ENCODE measurements around the gene ST8SIA5.

Gene ST8SIA5

DNA sequence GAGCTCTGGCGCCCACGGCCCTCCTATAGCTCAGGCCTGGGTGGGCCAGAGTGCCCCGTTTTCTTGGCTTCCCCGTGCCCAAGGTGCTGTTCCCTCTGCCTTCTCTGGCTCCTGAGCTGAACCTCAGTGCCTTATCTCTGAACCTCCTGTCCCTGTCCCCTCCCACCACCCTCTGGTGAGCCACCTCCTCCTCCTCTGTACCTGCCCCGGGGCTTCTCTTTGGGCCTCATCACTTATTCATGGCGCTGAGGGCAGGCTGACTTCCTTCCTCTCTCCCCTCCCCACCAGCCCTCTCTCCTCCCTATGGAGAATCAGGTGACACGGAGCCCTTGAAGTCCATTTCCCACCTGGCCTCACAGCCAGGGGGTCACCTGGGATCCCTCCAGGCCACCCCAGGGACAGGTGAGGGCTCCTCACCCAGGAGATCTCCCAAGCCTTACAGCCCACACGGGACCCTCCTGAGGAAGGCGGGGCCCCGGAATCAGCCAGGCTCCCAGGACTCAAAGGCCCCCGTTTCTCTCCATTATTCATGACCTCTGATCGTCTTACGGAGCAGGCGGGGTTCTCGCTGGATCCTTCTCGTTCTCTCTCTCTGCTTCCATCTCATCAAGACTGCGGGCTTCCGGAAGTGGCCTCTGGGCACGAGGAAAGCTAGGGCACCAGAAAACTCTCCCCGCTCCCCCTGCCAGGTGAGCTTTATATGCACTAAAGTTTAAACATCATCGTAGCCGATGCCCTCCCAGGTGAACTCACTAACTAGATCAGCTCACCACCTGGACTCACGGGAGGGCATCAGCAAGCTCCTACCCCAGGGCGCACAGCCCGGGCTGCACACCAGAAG lies 99.5 kb downstream of the ST8SIA5 start, which contains the start of gene LOXHD1:
TSS of gene LOXHD1 (minus strand) at position 106 of the 841 bp plus-strand sequence. CDS start 187 bp downstream, outside the sequence.
- H3K9ac ChIP-seq (ENCODE audit: low read depth, low read length) = peak within 1 kb of the TSS; percentile 64; the same call in 1 of the 2 replicates
- H3K4me1 ChIP-seq (ENCODE audit: insufficient read depth, low read length) = peaks cover 5% of the 10 kb centered on the region; the same call in 1 of the 2 replicates
- H3K9me3 ChIP-seq (ENCODE audit: control insufficient read depth, insufficient read depth, low read length) = no peaks in the 10 kb centered on the region
- H3K36me3 ChIP-seq (ENCODE audit: insufficient read depth, low read length) = no peaks in the 10 kb centered on the region

DNA sequence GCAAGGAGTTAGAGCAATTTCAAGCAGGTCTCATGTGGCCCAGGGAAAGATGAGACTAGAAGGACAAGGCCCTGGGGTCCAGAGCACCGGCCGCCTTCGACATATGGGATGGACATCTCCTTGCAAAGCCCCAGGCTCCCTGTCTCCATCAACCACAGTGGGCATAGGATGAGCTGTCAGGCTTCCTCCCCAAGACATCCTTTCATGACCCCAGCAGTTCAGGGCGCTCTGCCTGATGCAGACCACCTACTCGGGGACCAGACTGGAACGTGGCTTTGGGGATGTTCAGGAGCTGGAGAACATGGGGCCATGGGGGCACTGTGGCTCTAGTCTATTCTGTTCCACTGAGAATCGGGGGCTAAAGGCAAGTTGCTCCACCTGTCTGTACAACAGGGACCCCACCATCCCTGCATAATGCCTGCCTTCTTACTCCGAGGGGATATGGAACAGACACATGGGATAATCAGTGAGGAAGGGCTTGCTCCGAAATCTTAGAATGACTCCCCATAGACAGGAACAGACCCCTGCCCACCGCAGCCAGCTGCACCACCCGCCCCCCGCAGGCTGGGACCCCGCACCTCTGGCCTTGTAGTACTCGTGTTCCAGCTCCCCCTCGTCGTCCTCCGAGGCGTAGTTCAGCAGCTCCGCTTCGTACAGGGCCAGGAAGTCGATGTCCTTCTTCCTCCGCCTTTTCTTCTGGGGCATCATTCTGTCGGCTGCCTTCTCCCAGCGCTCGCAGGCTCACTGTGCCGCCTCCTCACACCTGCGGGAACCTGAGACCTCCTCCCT lies 100.3 kb downstream of the ST8SIA5 start:
- Histone ChIP-seq H3K4me1 (ENCODE audit: insufficient read depth, low read length) (peaks cover 5% of the 10 kb centered on the region; the same call in 1 of the 2 replicates), H3K36me3 (ENCODE audit: insufficient read depth, low read length) (no peaks in the 10 kb centered on the region), H3K9me3 (ENCODE audit: control insufficient read depth, insufficient read depth, low read length) (no peaks in the 10 kb centered on the region), H3K9ac (ENCODE audit: low read depth, low read length) (peak overlapping the region; percentile 64; the same call in 1 of the 2 replicates)

DNA sequence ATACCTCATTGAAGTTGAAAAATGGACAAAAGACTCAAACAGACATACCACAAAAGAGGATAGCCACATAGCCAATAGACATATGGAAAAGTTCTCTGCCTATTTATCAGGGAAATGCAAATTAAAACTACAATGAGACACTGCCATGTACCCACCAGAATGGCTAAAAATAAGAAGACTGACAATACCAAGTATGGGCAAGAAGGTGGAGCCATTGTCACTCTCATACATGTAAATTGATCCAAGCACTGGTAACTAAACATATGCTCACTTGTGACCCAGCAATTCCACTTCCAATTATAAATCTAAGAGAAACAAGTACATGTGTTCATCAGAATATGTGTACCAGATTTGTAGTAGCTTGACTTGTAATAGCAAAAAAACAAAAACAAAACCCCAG lies 104.5 kb downstream of the ST8SIA5 start:
- Histone ChIP-seq H3K36me3 (ENCODE audit: insufficient read depth, low read length) (no peaks in the 10 kb centered on the region), H3K9me3 (ENCODE audit: control insufficient read depth, insufficient read depth, low read length) (no peaks in the 10 kb centered on the region), H3K9ac (ENCODE audit: low read depth, low read length) (no peak overlapping the region), H3K4me1 (ENCODE audit: insufficient read depth, low read length) (no peaks in the 10 kb centered on the region)

DNA sequence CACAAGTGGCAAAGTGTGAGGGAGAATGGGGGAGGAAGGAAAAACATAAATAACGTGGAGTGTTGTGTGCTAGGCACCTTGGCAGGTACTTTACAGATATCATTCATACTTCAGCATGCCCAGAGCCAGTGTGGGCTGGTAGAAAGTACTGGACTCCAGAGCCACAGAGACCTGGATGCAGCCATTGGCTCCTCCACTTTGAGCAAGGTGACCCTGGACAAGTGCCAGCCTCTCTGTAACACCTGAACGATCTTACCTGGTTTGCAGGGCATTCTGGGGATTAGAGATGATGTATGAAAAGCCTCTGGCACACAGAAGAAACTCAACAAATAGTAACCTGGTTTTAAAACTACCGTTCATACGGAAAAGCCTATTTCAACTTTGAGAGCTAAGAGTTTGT lies 106.2 kb downstream of the ST8SIA5 start:
- H3K9me3 ChIP-seq (ENCODE audit: control insufficient read depth, insufficient read depth, low read length) = no peaks in the 10 kb centered on the region
- H3K9ac ChIP-seq (ENCODE audit: low read depth, low read length) = no peak overlapping the region
- no peaks in the 10 kb centered on the region for H3K36me3 ChIP-seq (ENCODE audit: insufficient read depth, low read length)
- H3K4me1 ChIP-seq (ENCODE audit: insufficient read depth, low read length) = no peaks in the 10 kb centered on the region

DNA sequence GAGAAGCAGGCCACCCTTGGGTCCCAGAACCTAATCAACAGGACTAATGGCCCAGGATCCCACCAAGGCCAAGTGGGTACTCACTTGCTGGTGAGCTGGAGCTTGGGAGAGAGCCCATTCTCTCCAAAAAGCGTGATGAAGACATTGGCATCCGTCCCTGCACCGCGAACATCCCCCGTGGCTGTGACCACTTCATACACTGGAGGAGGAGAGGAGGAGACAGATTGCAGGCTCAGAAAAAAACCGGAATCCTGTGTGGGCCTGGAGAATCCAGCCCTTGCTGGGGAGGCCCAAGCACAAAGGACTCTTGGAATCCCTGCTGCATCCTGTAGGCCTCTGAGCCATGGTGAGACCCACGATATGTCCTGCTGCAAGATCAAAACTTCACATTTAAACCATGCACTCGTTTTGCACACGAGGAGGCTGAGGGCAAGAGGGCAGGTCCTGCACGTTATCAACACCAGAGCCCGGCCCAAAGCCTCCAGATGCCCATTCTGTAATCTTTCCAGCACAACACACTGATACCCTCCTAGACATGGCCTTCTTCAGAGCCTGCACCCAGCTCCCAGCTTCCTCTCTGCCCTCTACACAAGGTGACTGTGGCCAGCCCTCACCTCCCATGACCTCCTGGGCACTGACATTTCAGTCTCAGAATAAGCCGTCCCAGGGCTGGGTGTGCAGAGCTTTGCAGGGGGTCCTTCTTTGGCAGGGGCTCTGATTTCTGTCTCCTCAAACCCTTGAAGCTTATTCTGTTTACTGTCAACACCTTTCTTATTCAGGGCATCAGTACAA lies 107.6 kb downstream of the ST8SIA5 start:
- H3K9me3 ChIP-seq (ENCODE audit: control insufficient read depth, insufficient read depth, low read length) = no peaks in the 10 kb centered on the region
- H3K4me1 ChIP-seq (ENCODE audit: insufficient read depth, low read length) = no peaks in the 10 kb centered on the region
- no peak overlapping the region for H3K9ac ChIP-seq (ENCODE audit: low read depth, low read length)
- H3K36me3 ChIP-seq (ENCODE audit: insufficient read depth, low read length) = no peaks in the 10 kb centered on the region

DNA sequence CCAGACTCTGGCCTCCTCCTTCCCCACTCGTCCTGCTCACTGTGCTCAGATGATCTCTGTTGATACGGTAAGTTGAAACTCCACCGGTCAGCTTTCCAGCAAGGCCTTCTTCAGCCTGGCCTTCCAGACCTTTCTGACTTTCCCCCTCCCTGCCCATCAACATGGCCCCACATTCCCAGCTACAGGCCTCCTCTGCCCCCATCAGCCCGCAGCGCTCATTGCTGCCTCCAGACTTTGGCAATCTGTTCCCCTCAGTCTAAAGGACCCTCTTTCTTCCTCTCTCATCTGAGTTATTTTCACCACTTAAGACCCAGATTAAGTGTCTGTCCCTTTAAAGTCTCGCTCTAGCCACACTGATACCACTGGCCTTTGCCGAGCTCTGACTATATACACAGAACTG lies 110.4 kb downstream of the ST8SIA5 start:
- H3K4me1 ChIP-seq (ENCODE audit: insufficient read depth, low read length) = no peaks in the 10 kb centered on the region
- H3K36me3 ChIP-seq (ENCODE audit: insufficient read depth, low read length) = no peaks in the 10 kb centered on the region
- H3K9ac ChIP-seq (ENCODE audit: low read depth, low read length) = no peak overlapping the region
- no peaks in the 10 kb centered on the region for H3K9me3 ChIP-seq (ENCODE audit: control insufficient read depth, insufficient read depth, low read length)

DNA sequence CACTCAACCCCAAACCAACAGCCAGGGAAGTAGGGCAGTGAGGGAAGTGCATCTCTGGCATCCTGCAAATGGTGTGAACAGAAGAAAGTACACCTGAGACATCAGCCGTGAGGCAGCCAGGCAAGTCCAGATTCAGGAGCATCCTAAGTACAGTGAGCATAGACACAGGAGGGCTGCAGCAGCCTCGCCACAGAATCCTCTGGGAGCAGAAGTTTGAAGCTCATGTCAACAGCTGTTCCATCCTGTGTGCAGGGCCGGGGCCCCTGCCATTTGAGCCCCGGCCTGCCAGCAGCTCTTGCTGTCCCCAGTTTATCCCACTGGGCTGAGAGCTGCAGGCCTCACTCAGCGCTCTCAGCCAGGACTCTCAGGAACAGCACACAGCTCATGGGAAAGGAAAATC lies 114.3 kb downstream of the ST8SIA5 start:
- H3K9me3 ChIP-seq (ENCODE audit: control insufficient read depth, insufficient read depth, low read length) = no peaks in the 10 kb centered on the region
- no peaks in the 10 kb centered on the region for H3K36me3 ChIP-seq (ENCODE audit: insufficient read depth, low read length)
- no peaks in the 10 kb centered on the region for H3K4me1 ChIP-seq (ENCODE audit: insufficient read depth, low read length)
- no peak overlapping the region for H3K9ac ChIP-seq (ENCODE audit: low read depth, low read length)

DNA sequence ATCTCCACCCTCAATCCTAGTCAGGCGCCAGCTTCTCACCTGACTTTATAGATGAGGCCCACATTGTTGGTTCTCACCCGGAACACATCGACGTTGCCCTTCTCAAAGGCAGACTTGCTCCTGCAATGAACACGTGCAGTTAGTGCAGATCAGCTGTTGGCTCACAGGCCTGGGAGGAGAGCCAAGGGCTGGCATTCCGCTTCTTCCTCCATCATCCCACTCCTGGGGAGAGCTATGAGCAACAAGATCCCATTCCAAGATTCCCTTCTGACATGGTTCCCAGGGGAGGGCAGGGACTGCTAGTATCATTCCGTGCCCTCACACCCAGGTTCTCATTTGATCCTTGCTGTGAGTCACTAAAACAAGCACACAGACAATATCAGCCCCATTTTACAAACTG lies 114.9 kb downstream of the ST8SIA5 start:
- no peaks in the 10 kb centered on the region for H3K36me3 ChIP-seq (ENCODE audit: insufficient read depth, low read length)
- H3K4me1 ChIP-seq (ENCODE audit: insufficient read depth, low read length) = no peaks in the 10 kb centered on the region
- no peak overlapping the region for H3K9ac ChIP-seq (ENCODE audit: low read depth, low read length)
- no peaks in the 10 kb centered on the region for H3K9me3 ChIP-seq (ENCODE audit: control insufficient read depth, insufficient read depth, low read length)

DNA sequence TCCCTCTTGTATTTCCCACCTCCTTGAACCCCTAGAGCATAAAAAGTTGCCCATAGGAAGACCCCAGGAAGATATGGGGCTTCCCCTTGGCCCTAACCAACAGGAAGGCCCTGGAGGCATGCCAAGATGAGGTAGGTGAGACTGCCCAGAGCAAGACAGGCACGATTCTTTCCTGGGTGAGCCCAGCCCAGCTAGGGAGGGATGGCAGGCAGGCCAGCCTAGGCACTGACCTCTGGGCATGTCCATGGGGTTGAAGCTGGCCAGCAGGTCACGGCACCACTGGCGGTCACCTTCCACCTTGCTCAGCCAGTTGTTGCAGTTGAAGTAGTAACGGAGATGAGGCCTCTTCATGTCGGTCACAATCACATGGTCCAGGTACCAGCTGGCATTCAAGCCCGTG lies 117.5 kb downstream of the ST8SIA5 start:
- H3K36me3 ChIP-seq (ENCODE audit: insufficient read depth, low read length) = no peaks in the 10 kb centered on the region
- no peak overlapping the region for H3K9ac ChIP-seq (ENCODE audit: low read depth, low read length)
- no peaks in the 10 kb centered on the region for H3K4me1 ChIP-seq (ENCODE audit: insufficient read depth, low read length)
- H3K9me3 ChIP-seq (ENCODE audit: control insufficient read depth, insufficient read depth, low read length) = no peaks in the 10 kb centered on the region

DNA sequence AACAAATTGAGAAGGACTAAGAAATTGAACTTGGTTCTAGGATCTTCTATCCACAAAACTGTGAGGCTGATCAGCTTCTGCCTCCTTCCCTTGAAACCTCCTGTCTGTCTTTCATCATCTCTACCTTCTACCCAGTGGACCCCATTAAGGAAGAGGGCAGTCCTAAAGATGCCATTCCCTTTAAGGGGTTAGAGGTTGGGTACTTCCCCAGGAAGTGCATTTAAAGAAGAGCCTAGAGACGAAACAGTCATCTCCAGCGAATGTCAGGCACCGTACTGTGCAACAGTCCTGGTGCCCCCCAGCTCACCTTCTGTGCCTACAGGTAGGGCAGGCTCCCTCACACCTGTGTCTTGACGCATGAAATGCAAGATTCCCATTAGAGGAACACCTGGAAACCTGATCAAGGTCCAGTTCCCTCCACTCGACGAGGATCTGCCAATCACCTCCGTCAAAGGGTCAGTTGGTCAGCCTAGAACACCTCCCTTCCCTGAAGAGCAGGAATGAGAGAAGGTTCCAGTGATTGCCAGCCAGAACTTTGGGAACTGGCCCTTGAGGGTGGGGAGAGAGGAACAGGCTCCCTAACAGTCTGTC lies 120.7 kb downstream of the ST8SIA5 start:
- Histone ChIP-seq H3K36me3 (ENCODE audit: insufficient read depth, low read length) (no peaks in the 10 kb centered on the region), H3K9ac (ENCODE audit: low read depth, low read length) (no peak overlapping the region), H3K4me1 (ENCODE audit: insufficient read depth, low read length) (no peaks in the 10 kb centered on the region), H3K9me3 (ENCODE audit: control insufficient read depth, insufficient read depth, low read length) (no peaks in the 10 kb centered on the region)

DNA sequence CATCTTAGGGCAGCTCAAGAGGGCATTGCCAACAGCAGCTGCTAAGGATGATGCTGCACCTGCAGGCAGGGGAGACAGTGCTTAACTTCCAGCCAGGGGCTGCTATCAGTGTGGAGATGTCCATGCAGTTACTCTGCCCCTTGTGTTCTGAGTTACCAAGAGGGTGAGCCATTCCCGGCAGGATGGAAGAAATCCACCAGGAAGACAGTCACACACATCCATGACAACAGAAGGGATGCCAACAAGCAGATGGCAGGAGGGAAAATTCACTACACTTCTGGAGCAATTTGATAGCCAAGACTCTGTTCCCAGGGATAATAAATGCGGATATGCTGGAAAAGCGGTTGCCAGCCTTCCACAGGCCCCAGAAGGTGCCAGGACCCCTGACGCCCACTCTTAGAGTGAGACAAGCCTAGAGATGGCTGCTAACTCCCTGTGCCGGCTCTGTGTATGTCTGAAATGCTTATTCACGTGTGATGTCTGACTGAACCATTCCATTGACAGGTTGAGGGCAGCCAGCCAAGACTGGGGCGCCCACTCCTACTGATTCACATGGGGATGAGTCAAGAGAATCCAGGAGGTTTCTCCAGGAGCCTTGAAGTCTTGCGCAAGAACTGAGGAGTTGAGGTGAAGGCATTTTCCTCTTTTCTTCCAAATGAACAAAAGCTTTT lies 124.3 kb downstream of the ST8SIA5 start:
- Histone ChIP-seq H3K9ac (ENCODE audit: low read depth, low read length) (no peak overlapping the region), H3K9me3 (ENCODE audit: control insufficient read depth, insufficient read depth, low read length) (no peaks in the 10 kb centered on the region), H3K4me1 (ENCODE audit: insufficient read depth, low read length) (no peaks in the 10 kb centered on the region), H3K36me3 (ENCODE audit: insufficient read depth, low read length) (no peaks in the 10 kb centered on the region)

DNA sequence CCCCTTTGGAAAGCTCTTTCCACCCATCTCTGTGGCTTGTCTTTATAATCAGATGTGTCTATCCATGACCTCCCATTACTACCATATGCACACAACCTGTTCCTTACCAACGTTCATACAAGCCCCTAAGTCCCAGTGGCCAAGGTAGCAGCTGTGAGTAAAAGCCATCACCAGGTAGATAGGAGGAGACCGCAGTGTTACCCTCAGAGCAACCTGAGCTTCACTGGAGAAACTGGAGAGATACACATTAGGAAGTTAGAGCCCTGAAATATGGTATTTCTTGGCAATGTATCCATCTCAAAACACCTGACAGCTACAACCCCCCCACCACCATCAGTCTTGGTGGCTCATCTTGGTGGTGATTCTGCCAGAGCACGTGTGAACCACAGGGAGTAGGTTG lies 125.9 kb downstream of the ST8SIA5 start:
- no peaks in the 10 kb centered on the region for H3K9me3 ChIP-seq (ENCODE audit: control insufficient read depth, insufficient read depth, low read length)
- no peaks in the 10 kb centered on the region for H3K36me3 ChIP-seq (ENCODE audit: insufficient read depth, low read length)
- no peak overlapping the region for H3K9ac ChIP-seq (ENCODE audit: low read depth, low read length)
- H3K4me1 ChIP-seq (ENCODE audit: insufficient read depth, low read length) = no peaks in the 10 kb centered on the region

DNA sequence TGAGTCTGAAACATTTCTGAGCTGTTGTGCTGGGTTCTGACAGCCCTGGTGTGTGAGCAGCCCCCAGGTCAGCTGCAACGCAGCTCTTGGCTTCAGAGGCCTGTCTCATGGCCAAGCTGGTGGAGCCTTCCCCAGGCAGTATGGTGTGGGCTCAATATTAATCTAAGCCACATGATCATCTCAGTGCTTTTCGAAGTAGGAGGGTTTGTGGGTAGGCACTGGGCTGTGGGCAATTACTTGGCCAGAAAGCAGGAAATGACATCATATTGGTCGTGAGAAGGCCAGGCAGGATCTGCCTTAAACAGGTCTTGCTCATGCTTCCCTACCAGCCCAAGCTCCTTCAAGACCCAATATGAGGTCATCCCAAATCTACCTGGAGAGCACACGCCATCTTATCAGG lies 126.7 kb downstream of the ST8SIA5 start:
- H3K9me3 ChIP-seq (ENCODE audit: control insufficient read depth, insufficient read depth, low read length) = no peaks in the 10 kb centered on the region
- H3K4me1 ChIP-seq (ENCODE audit: insufficient read depth, low read length) = no peaks in the 10 kb centered on the region
- H3K9ac ChIP-seq (ENCODE audit: low read depth, low read length) = no peak overlapping the region
- no peaks in the 10 kb centered on the region for H3K36me3 ChIP-seq (ENCODE audit: insufficient read depth, low read length)

Measured in ES-I3 (cell line).